Activated T-cell treated with anti-CD3 and anti-CD28 coated beads for 24 hours (primary cell): ENCODE data around the gene WIZ.

Source experiments
- DNase-seq: peaks from one replicate; pipeline ENCODE4 v3.0.0-alpha.2; 2020; ENCODE audit warnings: low read depth

WIZ gene

GRCh38 chr19:15443838-15444237 is 5.9 kb downstream of the WIZ start:
- DNase-seq, result no peak

- no peak for DNase-seq
Measured at GRCh38 chr19:15443325-15443724, 6.4 kb downstream of the WIZ start.

GRCh38 chr19:15442142-15442920 is 7.4 kb downstream of the WIZ start:
- DNase-seq, result no peak

- DNase-seq, result no peak
Measured at GRCh38 chr19:15441317-15441716, 8.4 kb downstream of the WIZ start.

GRCh38 chr19:15439821-15440641 is 9.7 kb downstream of the WIZ start:
- DNase-seq, result no peak

- no peak for DNase-seq
Measured at GRCh38 chr19:15439078-15439799, 10.5 kb downstream of the WIZ start.

GRCh38 chr19:15438577-15438976 is 11.2 kb downstream of the WIZ start:
- no peak for DNase-seq

- no peak for DNase-seq
Measured at GRCh38 chr19:15438124-15438496, 11.6 kb downstream of the WIZ start.

- DNase-seq, result no peak
Measured at GRCh38 chr19:15437355-15438123, 12.2 kb downstream of the WIZ start.

GRCh38 chr19:15436826-15437110 is 13.0 kb downstream of the WIZ start:
- DNase-seq, result no peak

GRCh38 chr19:15436012-15436825 is 13.5 kb downstream of the WIZ start:
- no peak for DNase-seq

- DNase-seq, result no peak
Measured at GRCh38 chr19:15433519-15434069, 16.2 kb downstream of the WIZ start.

- peak; percentile 89 for DNase-seq
Measured at GRCh38 chr19:15432629-15433518, 16.9 kb downstream of the WIZ start.

- no peak for DNase-seq
Measured at GRCh38 chr19:15432018-15432494, 17.7 kb downstream of the WIZ start.

GRCh38 chr19:15431396-15432017 is 18.2 kb downstream of the WIZ start:
- no peak for DNase-seq

GRCh38 chr19:15430526-15431120 is 19.1 kb downstream of the WIZ start:
- no peak for DNase-seq

GRCh38 chr19:15429825-15430467 is 19.8 kb downstream of the WIZ start:
- DNase-seq, result no peak
